HepG2 (cell line): ENCODE data around the gene ADAM8. TPM values are rescaled to one million over a fixed set of nuclear protein-coding genes. Genes with fewer than 3 reads are reported as not detected.

Experiments
- ATAC-seq: fragments of 200-7000 bp; cut with Tn5 transposase; 3 replicates; pipeline ENCODE4 v1.9.1; 2020; ENCODE audit warnings: mild to moderate bottlenecking, moderate library complexity
- BruUV-seq: library from RNA; stranded (reverse); fragments of 400-500 nt; replicated peaks from 2 replicates; lab custom pipeline; 2021; lab: Mats Ljungman, UMichigan
- CTCF ChIA-PET: fragments of 300-600 bp; formaldehyde crosslinking; extraction: SDS; loops from one replicate; lab custom pipeline; 2021; ENCODE audit warnings: low total read pairs, inconsistent platforms, low intra/inter-chr PET ratio; lab: Yijun Ruan, JAX
- POLR2A ChIA-PET: fragments of 350-600 bp; sonication (Branson Sonifier 250); formaldehyde crosslinking; loops from one replicate; lab custom pipeline; 2020; ENCODE audit warnings: antibody characterized with exemption, inconsistent platforms; lab: Yijun Ruan, JAX
- DNase-seq: peaks from one replicate; pipeline ENCODE4 v3.0.0-alpha.2; 2015; ENCODE audit warnings: low spot score
- FAIRE-seq: peaks from 3 replicates; lab custom pipeline; 2011; peaks lifted over from hg19 to GRCh38; lab: Jason Lieb, UNC
- H2AFZ ChIP-seq: one replicate; pipeline ENCODE4 v1.6.1; 2011; ENCODE audit warnings: low read length, inconsistent platforms
- H3K27ac ChIP-seq: fragments of 300-600 bp; 3 replicates; pipeline ENCODE4 v1.8.0; 2011; ENCODE audit warnings: mixed run types, mild to moderate bottlenecking, mixed read lengths, low read length, inconsistent platforms; ENCODE audit not compliant: insufficient read depth; ENCODE audit errors: extremely low read length
- H3K27me3 ChIP-seq, 2 experiments: fragments of 200-600 bp in 1 of 2; 2 replicates in 1 of 2; 3 replicates in 1 of 2; pipeline versions ENCODE4 v1.6.0 to v1.8.0; 2011; ENCODE audit warnings: low read length in 2 of 2, mild to moderate bottlenecking in 2 of 2, moderate library complexity in 2 of 2, inconsistent platforms in 1 of 2; ENCODE audit not compliant: insufficient read depth in 2 of 2, control insufficient read depth in 1 of 2
- H3K36me3 ChIP-seq, 2 experiments: fragments of 200-600 bp in 1 of 2; replicated peaks in 1 of 2; 2 replicates in 1 of 2; 3 replicates in 1 of 2; pipeline versions ENCODE4 v1.5.1 to v1.8.0; 2011; ENCODE audit warnings: low read length in 2 of 2, inconsistent platforms in 1 of 2; ENCODE audit not compliant: insufficient read depth in 2 of 2, control insufficient read depth in 1 of 2
- H3K4me1 ChIP-seq: 2 replicates; pipeline ENCODE4 v1.5.1; 2012; ENCODE audit warnings: low read length, inconsistent platforms; ENCODE audit not compliant: insufficient read depth
- H3K4me2 ChIP-seq: 2 replicates; pipeline ENCODE4 v1.6.0; 2011; ENCODE audit warnings: low read depth, low read length, inconsistent platforms
- H3K4me3 ChIP-seq, 3 experiments: fragments of 200-600 bp in 1 of 3; sonication (generic), shearing (Covaris generic) in 1 of 3; replicated peaks in 1 of 3; 2 replicates each; pipeline ENCODE4 v1.5.1; 2011 to 2016; ENCODE audit warnings: low read length in 3 of 3, inconsistent platforms in 2 of 3, low read depth in 2 of 3, mild to moderate bottlenecking in 2 of 3, control low read depth in 1 of 3, mixed read lengths in 1 of 3; ENCODE audit not compliant: insufficient read depth in 1 of 3
- H3K79me2 ChIP-seq: one replicate; pipeline ENCODE4 v1.6.1; 2011; ENCODE audit warnings: low read length, inconsistent platforms; ENCODE audit not compliant: insufficient read depth
- H3K9ac ChIP-seq: 2 replicates; pipeline ENCODE4 v1.6.0; 2011; ENCODE audit warnings: mild to moderate bottlenecking, low read depth, low read length, inconsistent platforms; ENCODE audit not compliant: insufficient read depth
- H3K9me3 ChIP-seq: 2 replicates; pipeline ENCODE4 v1.5.1; 2012; ENCODE audit warnings: mild to moderate bottlenecking, low read length
- H4K20me1 ChIP-seq: 2 replicates; pipeline ENCODE4 v1.6.0; 2011; ENCODE audit warnings: inconsistent platforms, mild to moderate bottlenecking, low read length, moderate library complexity; ENCODE audit not compliant: insufficient read depth
- ATF7 ChIP-seq, 2 experiments: fragments of 450-650 bp in 1 of 2; sonication (generic) in 1 of 2; formaldehyde crosslinking in 1 of 2; IDR thresholded peaks; 2 replicates each; pipeline versions ENCODE4 v1.4.0 to v1.6.1; 2016 to 2020; ENCODE audit warnings: antibody characterized with exemption in 1 of 2, mild to moderate bottlenecking in 1 of 2, missing genetic modification reagents in 1 of 2
- HIVEP1 ChIP-seq: sonication (generic); formaldehyde crosslinking; IDR thresholded peaks from 2 replicates; pipeline ENCODE4 v1.4.0; 2020; ENCODE audit warnings: mild to moderate bottlenecking, missing genetic modification reagents
- NR2F2 ChIP-seq: IDR thresholded peaks from 2 replicates; pipeline ENCODE4 v1.6.1; 2012; ENCODE audit warnings: low read depth, inconsistent platforms, borderline replicate concordance
- TCF7L2 ChIP-seq: IDR thresholded peaks from 2 replicates; pipeline ENCODE4 v1.6.1; 2011; ENCODE audit warnings: mild to moderate bottlenecking, low read depth, low read length, moderate library complexity
- ZNF224 ChIP-seq: sonication (generic); formaldehyde crosslinking; IDR thresholded peaks from 2 replicates; pipeline ENCODE4 v1.5.0; 2020; ENCODE audit warnings: mild to moderate bottlenecking, missing genetic modification reagents
- ZNF572 ChIP-seq: sonication (generic); formaldehyde crosslinking; IDR thresholded peaks from 2 replicates; pipeline ENCODE4 v1.5.1; 2020; ENCODE audit warnings: mild to moderate bottlenecking, missing genetic modification reagents
- ZNF777 ChIP-seq: sonication (generic); formaldehyde crosslinking; IDR thresholded peaks from 2 replicates; pipeline ENCODE4 v1.4.0; 2020; ENCODE audit warnings: missing genetic modification reagents
- ZNF850 ChIP-seq: sonication (generic); formaldehyde crosslinking; conservative IDR thresholded peaks from 2 replicates; pipeline ENCODE4 v1.9.0; 2021; ENCODE audit warnings: mild to moderate bottlenecking, missing genetic modification reagents
- WGBS: methylation state at CpG from one replicate; pipeline ENCODE4 v1.1.6; 2017; ENCODE audit warnings: low lambda C conversion rate; 5-methylcytosine and 5-hydroxymethylcytosine counted together
- in situ Hi-C: cut with HindIII; loops from 2 replicates; pipeline ENCODE4 v1.10.0; 2017; ENCODE audit warnings: low pct_unique_long_range_greater_than_20kb; ENCODE audit not compliant: extremely low pct_ligation_motif_present
- intact Hi-C: fragments of 100-400 bp; cut with micrococcal nuclease; formaldehyde crosslinking; loops from one replicate; pipeline ENCODE4 v1.10.0; 2022; ENCODE audit not compliant: unreplicated experiment
- polyA plus RNA-seq, 8 experiments: library from polyadenylated mRNA; depleted of rRNA in 3 of 8; stranded (reverse) in 7 of 8; unstranded in 1 of 8; fragments of >200 nt; fragmentation: Illumina TruSeq in 4 of 8; extraction: Trizol in 4 of 8; gene quantifications; 2 replicates each; pipeline versions ENCODE4 v1.2.1 to v1.2.3, GENCODE V29; 2011 to 2016; ENCODE audit warnings: low read depth in 4 of 8, missing spikeins in 1 of 8, mixed read lengths in 1 of 8; ENCODE audit not compliant: insufficient read depth in 1 of 8
- total RNA-seq, 5 experiments: library from RNA; depleted of rRNA; stranded (reverse); fragments of >200 nt; fragmentation: Illumina TruSeq; extraction: Trizol; gene quantifications; 2 replicates each; pipeline ENCODE4 v1.2.3, GENCODE V29; 2016; ENCODE audit warnings: low read depth in 1 of 5
- TF ChIP-seq, protein P1 (sequence below): sonication (generic); formaldehyde crosslinking; IDR thresholded peaks from 2 replicates; pipeline ENCODE4 v1.4.0; 2020; ENCODE audit warnings: mild to moderate bottlenecking, missing genetic modification reagents
- TF ChIP-seq, protein P2 (sequence below): sonication (generic); formaldehyde crosslinking; IDR thresholded peaks from 2 replicates; pipeline ENCODE4 v1.4.0; 2020; ENCODE audit warnings: missing genetic modification reagents
- TF ChIP-seq, protein P3 (sequence below): sonication (generic); formaldehyde crosslinking; IDR thresholded peaks from 2 replicates; pipeline ENCODE4 v1.8.1; 2023; ENCODE audit warnings: mild to moderate bottlenecking, moderate library complexity, missing genetic modification reagents
- TF ChIP-seq, protein P4 (sequence below): sonication (generic); formaldehyde crosslinking; conservative IDR thresholded peaks from 2 replicates; pipeline ENCODE4 v1.8.0; 2022; ENCODE audit warnings: low read depth, missing genetic modification reagents
- TF ChIP-seq, protein P5 (sequence below): IDR thresholded peaks from 2 replicates; pipeline ENCODE4 v1.6.1; 2012; ENCODE audit warnings: inconsistent platforms
- TF ChIP-seq, protein P6 (sequence below): sonication (generic); formaldehyde crosslinking; IDR thresholded peaks from 2 replicates; pipeline ENCODE4 v1.5.0; 2020; ENCODE audit warnings: mild to moderate bottlenecking, missing genetic modification reagents, moderate library complexity

Gene ADAM8
- total and polyA plus RNA-seq, 2 of the 13 experiments (the other 11 are each of a cell fraction or from before 2014, with no cell fraction given) = 0.24 to 0.93 TPM

DNA sequence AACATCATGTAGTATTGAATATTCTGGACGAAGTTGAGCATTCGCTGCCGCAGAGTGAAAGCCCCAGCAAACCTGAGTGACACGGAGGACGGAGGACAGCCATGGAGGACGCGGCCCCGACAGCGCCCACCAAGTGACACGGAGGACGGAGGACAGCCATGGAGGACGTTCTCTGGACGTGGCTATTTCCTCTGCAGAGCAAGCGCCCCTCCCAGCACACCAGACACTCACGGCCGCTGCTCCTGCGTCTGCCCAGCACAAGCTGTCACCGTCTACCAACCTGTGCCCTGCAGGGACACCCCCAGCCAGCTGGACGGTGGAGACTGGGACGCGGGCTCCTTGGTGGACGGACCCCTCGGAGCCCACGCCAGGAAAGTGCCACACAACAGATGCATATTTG is 7.3 kb upstream of the ADAM8 start (continued):
- TF ChIP-seq, protein P1, sequence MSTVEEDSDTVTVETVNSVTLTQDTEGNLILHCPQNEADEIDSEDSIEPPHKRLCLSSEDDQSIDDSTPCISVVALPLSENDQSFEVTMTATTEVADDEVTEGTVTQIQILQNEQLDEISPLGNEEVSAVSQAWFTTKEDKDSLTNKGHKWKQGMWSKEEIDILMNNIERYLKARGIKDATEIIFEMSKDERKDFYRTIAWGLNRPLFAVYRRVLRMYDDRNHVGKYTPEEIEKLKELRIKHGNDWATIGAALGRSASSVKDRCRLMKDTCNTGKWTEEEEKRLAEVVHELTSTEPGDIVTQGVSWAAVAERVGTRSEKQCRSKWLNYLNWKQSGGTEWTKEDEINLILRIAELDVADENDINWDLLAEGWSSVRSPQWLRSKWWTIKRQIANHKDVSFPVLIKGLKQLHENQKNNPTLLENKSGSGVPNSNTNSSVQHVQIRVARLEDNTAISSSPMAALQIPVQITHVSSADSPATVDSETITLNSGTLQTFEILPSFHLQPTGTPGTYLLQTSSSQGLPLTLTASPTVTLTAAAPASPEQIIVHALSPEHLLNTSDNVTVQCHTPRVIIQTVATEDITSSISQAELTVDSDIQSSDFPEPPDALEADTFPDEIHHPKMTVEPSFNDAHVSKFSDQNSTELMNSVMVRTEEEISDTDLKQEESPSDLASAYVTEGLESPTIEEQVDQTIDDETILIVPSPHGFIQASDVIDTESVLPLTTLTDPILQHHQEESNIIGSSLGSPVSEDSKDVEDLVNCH = no peak
- TF ChIP-seq ATF7 (IDR thresholded peaks at IDR 0.05) (no peak), ATF7 (CRISPR knock-in tag; IDR thresholded peaks at IDR 0.05) (no peak), ZNF224 (CRISPR knock-in tag) (no peak), ZNF777 (CRISPR knock-in tag) (no peak), TCF7L2 (no peak), HIVEP1 (CRISPR knock-in tag) (no peak)
- TF ChIP-seq, protein P2, sequence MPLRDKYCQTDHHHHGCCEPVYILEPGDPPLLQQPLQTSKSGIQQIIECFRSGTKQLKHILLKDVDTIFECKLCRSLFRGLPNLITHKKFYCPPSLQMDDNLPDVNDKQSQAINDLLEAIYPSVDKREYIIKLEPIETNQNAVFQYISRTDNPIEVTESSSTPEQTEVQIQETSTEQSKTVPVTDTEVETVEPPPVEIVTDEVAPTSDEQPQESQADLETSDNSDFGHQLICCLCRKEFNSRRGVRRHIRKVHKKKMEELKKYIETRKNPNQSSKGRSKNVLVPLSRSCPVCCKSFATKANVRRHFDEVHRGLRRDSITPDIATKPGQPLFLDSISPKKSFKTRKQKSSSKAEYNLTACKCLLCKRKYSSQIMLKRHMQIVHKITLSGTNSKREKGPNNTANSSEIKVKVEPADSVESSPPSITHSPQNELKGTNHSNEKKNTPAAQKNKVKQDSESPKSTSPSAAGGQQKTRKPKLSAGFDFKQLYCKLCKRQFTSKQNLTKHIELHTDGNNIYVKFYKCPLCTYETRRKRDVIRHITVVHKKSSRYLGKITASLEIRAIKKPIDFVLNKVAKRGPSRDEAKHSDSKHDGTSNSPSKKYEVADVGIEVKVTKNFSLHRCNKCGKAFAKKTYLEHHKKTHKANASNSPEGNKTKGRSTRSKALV = no peak

DNA sequence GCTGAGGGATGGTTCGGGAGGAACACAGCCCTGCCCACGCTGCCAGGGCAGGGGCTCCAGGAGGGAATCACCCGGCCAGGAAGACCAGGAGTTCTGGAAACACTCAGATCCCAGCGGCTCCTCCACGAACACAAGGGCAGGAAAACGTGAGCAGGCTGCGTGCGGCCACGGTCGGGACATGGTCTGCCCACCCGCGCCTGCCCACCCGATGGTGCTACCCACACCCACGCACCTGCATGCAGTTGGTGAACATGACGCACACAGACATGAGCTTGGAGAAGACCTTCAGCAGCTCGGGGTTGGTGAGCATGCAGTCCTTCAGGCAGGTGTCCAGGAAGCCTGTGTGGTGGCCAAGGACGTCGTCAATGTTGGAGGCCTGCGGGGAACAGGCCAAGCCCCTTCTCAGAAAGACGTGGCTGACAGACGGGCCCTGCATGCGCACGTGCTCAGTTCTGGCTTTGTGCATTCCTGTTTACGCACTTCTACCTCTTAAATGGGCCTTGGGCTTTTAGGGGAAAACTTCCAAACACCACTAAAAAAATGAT is 6.2 kb upstream of the ADAM8 start:
- Histone ChIP-seq H3K27ac (no peak overlapping the region), H3K79me2 (no peaks in the 10 kb centered on the region), H3K4me1 (peaks cover 14% of the 10 kb centered on the region), H3K36me3 (peaks cover 25 to 57% of the 10 kb centered on the region in 2 experiments; a peak in 4 of 5 replicates), H3K27me3 (no peaks in the 10 kb centered on the region; a peak in 1 of 5 replicates), H3K9ac (no peak overlapping the region), H3K9me3 (no peaks in the 10 kb centered on the region), H4K20me1 (peaks cover 4% of the 10 kb centered on the region; the same call in 1 of the 2 replicates), H3K4me3 (no peak overlapping the region), H2AFZ (no peak overlapping the region), H3K4me2 (no peak overlapping the region)
- no TSS peak for BruUV-seq
- WGBS = 97% methylated on average over 22 of the region's 24 CpGs
- DNase-seq (no peak), FAIRE-seq (no peak), ATAC-seq (no peak)
- intact Hi-C loops (no loop called here), in situ Hi-C loops (no loop called here)
- CTCF ChIA-PET = no interaction called here
- POLR2A ChIA-PET = no interaction called here
- TF ChIP-seq NR2F2 = no peak
- TF ChIP-seq ZNF572 (CRISPR knock-in tag) = no peak
- TF ChIP-seq, protein P3, sequence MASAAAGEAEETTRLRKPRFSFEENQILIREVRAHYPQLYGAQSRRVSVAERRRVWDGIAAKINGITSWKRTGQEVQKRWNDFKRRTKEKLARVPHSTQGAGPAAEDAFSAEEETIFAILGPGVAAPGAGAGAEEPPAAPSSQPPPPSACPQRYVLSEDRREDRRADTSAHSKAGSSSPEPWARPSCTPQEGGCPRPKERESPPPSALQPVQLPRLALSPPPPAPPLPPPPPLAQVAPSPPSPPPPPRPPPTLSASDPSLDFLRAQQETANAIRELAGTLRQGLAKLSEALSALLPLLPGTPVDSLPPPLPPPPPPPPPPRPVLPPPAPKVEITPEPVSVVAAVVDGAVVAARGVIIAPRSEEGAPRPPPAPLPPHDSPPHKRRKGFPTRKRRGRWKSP (CRISPR knock-in tag) = no peak
- TF ChIP-seq, protein P4, sequence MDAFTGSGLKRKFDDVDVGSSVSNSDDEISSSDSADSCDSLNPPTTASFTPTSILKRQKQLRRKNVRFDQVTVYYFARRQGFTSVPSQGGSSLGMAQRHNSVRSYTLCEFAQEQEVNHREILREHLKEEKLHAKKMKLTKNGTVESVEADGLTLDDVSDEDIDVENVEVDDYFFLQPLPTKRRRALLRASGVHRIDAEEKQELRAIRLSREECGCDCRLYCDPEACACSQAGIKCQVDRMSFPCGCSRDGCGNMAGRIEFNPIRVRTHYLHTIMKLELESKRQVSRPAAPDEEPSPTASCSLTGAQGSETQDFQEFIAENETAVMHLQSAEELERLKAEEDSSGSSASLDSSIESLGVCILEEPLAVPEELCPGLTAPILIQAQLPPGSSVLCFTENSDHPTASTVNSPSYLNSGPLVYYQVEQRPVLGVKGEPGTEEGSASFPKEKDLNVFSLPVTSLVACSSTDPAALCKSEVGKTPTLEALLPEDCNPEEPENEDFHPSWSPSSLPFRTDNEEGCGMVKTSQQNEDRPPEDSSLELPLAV = no peak
- TF ChIP-seq ZNF850 = no peak
- TF ChIP-seq, protein P5, sequence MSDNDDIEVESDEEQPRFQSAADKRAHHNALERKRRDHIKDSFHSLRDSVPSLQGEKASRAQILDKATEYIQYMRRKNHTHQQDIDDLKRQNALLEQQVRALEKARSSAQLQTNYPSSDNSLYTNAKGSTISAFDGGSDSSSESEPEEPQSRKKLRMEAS = no peak
- TF ChIP-seq, protein P6, sequence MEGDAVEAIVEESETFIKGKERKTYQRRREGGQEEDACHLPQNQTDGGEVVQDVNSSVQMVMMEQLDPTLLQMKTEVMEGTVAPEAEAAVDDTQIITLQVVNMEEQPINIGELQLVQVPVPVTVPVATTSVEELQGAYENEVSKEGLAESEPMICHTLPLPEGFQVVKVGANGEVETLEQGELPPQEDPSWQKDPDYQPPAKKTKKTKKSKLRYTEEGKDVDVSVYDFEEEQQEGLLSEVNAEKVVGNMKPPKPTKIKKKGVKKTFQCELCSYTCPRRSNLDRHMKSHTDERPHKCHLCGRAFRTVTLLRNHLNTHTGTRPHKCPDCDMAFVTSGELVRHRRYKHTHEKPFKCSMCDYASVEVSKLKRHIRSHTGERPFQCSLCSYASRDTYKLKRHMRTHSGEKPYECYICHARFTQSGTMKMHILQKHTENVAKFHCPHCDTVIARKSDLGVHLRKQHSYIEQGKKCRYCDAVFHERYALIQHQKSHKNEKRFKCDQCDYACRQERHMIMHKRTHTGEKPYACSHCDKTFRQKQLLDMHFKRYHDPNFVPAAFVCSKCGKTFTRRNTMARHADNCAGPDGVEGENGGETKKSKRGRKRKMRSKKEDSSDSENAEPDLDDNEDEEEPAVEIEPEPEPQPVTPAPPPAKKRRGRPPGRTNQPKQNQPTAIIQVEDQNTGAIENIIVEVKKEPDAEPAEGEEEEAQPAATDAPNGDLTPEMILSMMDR (CRISPR knock-in tag) = no peak
